GM12801 (cell line): ENCODE measurements around the gene CUL9.

ENCODE experiments used
- TF ChIP-seq, protein P1 (sequence below): IDR thresholded peaks from one replicate; pipeline ENCODE4 v1.5.1; 2011; ENCODE audit warnings: control low read depth; ENCODE audit not compliant: insufficient read length; ENCODE audit errors: extremely low read depth

Gene CUL9

DNA sequence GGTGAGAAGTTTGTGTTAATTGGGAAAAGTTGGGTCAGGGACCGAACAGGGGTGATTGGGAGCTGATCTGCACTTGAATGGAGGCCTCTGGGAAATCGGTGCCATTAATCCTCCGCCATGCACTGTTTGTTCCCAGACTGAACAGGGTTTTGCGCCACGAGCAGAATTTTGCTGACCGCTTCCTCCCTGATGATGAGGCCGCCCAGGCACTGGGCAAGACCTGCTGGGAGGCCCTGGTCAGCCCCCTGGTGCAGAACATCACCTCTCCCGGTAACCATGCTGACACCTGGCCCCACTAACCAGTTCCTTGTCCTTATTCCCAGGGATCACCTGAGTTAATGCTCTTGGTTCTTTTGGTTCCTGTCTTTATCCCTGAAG, 21.7 kb downstream of the CUL9 start:
- TF ChIP-seq, protein P1, sequence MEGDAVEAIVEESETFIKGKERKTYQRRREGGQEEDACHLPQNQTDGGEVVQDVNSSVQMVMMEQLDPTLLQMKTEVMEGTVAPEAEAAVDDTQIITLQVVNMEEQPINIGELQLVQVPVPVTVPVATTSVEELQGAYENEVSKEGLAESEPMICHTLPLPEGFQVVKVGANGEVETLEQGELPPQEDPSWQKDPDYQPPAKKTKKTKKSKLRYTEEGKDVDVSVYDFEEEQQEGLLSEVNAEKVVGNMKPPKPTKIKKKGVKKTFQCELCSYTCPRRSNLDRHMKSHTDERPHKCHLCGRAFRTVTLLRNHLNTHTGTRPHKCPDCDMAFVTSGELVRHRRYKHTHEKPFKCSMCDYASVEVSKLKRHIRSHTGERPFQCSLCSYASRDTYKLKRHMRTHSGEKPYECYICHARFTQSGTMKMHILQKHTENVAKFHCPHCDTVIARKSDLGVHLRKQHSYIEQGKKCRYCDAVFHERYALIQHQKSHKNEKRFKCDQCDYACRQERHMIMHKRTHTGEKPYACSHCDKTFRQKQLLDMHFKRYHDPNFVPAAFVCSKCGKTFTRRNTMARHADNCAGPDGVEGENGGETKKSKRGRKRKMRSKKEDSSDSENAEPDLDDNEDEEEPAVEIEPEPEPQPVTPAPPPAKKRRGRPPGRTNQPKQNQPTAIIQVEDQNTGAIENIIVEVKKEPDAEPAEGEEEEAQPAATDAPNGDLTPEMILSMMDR = no peak

DNA sequence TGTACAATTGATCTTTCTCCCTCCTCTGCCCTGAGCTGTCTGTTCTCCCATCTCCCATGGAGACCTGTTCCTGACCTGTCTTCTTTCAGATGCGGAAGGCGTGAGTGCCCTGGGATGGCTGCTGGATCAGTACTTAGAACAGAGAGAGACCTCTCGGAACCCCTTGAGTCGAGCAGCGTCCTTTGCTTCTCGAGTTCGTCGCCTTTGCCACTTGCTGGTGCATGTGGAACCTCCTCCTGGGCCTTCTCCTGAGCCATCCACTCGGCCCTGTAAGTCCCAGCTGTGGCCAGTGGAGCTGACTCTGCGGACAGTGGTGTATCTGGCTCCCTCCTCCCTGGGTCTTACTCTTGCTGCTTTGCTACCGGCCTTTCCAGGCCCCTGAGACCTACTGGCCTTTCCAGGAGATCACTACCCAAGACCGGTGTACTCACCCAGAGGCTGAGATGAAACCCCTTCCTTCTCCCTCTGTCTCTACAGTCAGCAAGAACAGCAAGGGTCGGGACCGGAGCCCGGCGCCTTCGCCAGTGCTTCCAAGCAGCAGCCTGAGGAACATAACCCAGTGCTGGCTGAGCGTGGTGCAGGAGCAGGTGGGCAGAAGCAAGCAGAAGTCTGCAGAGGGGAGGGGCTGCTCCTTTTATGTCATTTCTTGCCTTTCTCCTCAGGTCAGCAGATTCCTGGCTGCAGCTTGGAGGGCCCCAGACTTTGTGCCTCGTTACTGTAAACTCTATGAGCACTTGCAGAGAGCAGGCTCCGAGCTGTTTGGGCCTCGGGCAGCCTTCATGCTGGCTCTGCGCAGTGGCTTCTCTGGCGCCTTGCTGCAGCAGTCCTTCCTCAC, 22.5 kb downstream of the CUL9 start:
- TF ChIP-seq, protein P1 = no peak

DNA sequence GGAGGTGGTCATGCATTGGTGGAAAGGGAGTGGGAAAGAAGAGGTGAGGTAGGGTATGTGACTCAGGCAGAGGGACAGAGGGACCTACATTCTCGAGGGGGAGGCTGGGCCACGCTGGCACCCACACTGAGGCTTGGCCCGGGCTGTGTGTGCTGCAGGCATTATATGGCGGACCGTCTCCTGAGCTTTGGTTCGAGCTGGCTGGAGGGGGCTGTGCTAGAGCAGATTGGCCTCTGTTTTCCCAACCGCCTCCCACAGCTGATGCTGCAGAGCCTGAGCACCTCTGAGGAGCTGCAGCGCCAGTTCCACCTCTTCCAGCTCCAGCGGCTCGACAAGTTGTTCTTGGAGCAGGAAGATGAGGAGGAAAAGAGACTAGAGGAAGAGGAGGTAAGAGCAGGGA, 23.9 kb downstream of the CUL9 start:
- TF ChIP-seq, protein P1 = no peak

DNA sequence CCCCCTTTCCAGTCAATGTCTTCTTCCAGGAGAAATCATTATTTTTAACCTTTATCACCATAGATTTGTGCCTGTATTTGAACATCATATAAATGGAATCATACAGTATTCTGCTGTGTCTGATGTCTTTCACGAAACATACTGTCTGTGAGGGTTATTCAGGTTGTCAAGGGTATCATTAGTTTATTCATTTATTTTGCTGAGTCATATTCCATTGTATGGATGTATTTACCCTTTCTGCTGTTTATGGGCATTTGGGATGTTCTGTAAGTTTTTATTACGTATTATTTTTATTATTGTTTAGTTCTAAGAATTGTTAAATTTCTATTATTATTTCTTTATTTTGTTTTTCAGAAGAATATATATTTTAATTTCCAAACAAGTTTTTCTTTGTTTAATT, 25.3 kb downstream of the CUL9 start:
- TF ChIP-seq, protein P1 = no peak

DNA sequence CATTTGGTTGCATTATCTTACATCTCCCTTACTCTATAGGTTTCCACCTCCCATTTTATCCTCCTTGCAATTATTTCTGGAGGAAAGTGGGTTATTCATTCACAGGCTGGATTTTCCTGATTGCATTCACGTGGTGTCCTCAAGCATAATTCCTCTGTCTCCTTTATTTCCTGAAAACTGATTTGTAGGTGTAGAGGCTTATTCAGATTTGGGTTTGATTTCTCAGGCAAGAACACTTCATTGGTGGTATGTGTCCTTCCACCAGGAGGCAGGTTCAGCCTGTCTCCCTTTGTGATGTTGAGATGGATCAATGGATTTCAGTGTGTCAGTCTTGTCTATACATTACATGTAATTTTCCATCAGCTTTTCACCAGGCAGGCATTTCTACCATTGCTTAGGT, 30.0 kb downstream of the CUL9 start:
- TF ChIP-seq, protein P1 = no peak

DNA sequence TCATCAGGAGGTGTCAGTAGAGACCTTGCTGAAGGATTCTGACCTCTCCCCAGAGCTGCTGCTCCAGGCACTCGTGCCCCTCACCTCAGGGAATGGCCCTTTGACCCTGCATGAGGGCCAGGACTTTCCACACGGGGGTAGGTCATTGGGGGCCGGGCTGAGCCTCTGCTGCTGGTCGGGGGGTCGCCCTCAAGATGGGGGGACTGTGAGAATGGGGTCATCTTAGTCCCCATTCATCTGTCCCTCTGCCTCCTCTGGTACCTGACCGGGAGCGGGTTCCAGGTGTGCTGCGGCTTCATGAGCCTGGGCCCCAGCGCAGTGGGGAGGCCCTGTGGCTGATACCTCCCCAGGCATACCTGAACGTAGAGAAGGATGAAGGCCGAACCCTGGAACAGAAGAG, 31.4 kb downstream of the CUL9 start:
- TF ChIP-seq, protein P1 = no peak

DNA sequence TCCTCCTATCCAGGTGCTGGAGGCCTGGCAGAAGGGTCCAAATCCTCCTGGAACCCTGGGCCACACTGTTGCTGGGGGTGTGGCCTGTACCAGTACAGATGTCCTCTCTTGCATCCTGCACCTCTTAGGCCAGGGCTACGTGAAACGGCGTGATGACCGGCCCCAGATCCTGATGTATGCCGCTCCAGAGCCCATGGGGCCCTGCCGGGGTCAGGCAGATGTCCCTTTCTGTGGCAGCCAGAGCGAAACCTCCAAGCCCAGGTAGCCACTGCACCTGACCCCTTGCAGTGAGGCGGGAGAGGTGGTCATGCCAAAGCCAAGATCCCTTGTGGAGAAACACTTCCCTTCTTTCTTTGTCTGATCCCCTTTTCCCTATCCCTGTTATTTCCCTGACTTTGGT, 33.1 kb downstream of the CUL9 start:
- TF ChIP-seq, protein P1 = no peak

DNA sequence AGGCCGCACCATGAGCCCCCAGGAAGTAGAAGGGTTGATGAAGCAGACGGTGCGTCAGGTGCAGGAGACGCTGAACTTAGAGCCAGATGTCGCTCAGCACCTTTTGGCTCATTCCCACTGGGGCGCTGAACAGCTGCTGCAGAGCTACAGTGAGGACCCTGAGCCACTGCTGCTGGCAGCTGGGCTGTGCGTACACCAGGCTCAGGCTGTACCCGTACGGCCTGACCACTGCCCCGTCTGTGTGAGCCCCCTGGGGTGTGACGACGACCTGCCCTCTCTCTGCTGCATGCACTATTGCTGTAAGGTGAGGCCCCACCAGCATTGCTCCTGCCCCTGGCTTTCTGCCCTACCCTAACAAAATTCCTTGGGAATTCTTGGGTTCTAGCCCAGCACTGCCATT, 34.2 kb downstream of the CUL9 start:
- TF ChIP-seq, protein P1 = no peak
